ENCODE data around the gene ERICH6.

ERICH6 gene

GRCh38 chr3:150620002-150620689 lies 83.6 kb downstream of the ERICH6 start (continued):
- no peak for TF ChIP-seq CSRNP3 (CRISPR knock-in tag; IDR thresholded peaks at IDR 0.05)

- TF ChIP-seq ZNF565 (CRISPR knock-in tag; conservative IDR thresholded peaks at IDR 0.05; ENCODE audit: low read depth) = no peak
- no peak for TF ChIP-seq ESRRG (CRISPR knock-in tag; IDR thresholded peaks at IDR 0.05)
- TF ChIP-seq ZC3H10 (CRISPR knock-in tag; IDR thresholded peaks at IDR 0.05) = no peak
Measured at GRCh38 chr3:150613709-150614480, 89.8 kb downstream of the ERICH6 start.

GRCh38 chr3:150613034-150613433 lies 90.7 kb downstream of the ERICH6 start:
- TF ChIP-seq OSR1 (CRISPR knock-in tag; IDR thresholded peaks at IDR 0.05) (no peak), TCF4 (CRISPR knock-in tag; IDR thresholded peaks at IDR 0.05; ENCODE audit: borderline replicate concordance) (no peak), PATZ1 (CRISPR knock-in tag; IDR thresholded peaks at IDR 0.05; ENCODE audit: borderline replicate concordance) (no peak), ZNF8 (CRISPR knock-in tag; IDR thresholded peaks at IDR 0.05) (no peak)

More at GRCh38 chr3:150613709-150614480, 89.8 kb downstream of the ERICH6 start:
- no peak for ATAC-seq

GRCh38 chr3:150612494-150612893 lies 91.2 kb downstream of the ERICH6 start:
- TF ChIP-seq SNAI2 (CRISPR knock-in tag; IDR thresholded peaks at IDR 0.05) (no peak), BACH2 (CRISPR knock-in tag; IDR thresholded peaks at IDR 0.05; ENCODE audit: borderline replicate concordance) (no peak), CSDC2 (CRISPR knock-in tag; IDR thresholded peaks at IDR 0.05) (no peak), TSHZ2 (CRISPR knock-in tag; IDR thresholded peaks at IDR 0.05) (no peak), PATZ1 (CRISPR knock-in tag; IDR thresholded peaks at IDR 0.05; ENCODE audit: borderline replicate concordance) (no peak), ZFP30 (CRISPR knock-in tag; IDR thresholded peaks at IDR 0.05) (no peak), ZNF8 (CRISPR knock-in tag; IDR thresholded peaks at IDR 0.05) (no peak), ARNTL (CRISPR knock-in tag; IDR thresholded peaks at IDR 0.05; ENCODE audit: borderline replicate concordance, low read depth) (no peak), TOX (CRISPR knock-in tag; IDR thresholded peaks at IDR 0.05; ENCODE audit: borderline replicate concordance) (no peak), ISL1 (CRISPR knock-in tag; IDR thresholded peaks at IDR 0.05) (no peak), TCF4 (CRISPR knock-in tag; IDR thresholded peaks at IDR 0.05; ENCODE audit: borderline replicate concordance) (no peak), ZNF565 (CRISPR knock-in tag; conservative IDR thresholded peaks at IDR 0.05; ENCODE audit: low read depth) (no peak), OSR1 (CRISPR knock-in tag; IDR thresholded peaks at IDR 0.05) (no peak), POU6F1 (CRISPR knock-in tag; IDR thresholded peaks at IDR 0.05; ENCODE audit: borderline replicate concordance, low read depth) (no peak), CREB5 (CRISPR knock-in tag; IDR thresholded peaks at IDR 0.05; ENCODE audit: low read depth) (no peak), ESRRG (CRISPR knock-in tag; IDR thresholded peaks at IDR 0.05) (no peak), ZFP3 (CRISPR knock-in tag; IDR thresholded peaks at IDR 0.05) (no peak), GLIS3 (CRISPR knock-in tag; IDR thresholded peaks at IDR 0.05) (no peak)
- ATAC-seq = no peak

More at GRCh38 chr3:150613034-150613433, 90.7 kb downstream of the ERICH6 start:
- ATAC-seq = no peak

Data from SK-N-SH treated with all-trans-retinoic acid at 6 μM for 48 hours (cell line).